GM21737 (cell line): ENCODE data around the gene E2F1.
"Not testable (repeated sequence)": the region's sequence is repeated elsewhere in the genome, so short reads cannot be mapped to it uniquely, and the experiment has no call there.

Source experiments
- ATAC-seq: cut with Tn5 transposase; IDR thresholded peaks from one replicate; pipeline ENCODE4 v1.9.1; 2021; ENCODE audit warnings: mild to moderate bottlenecking, moderate library complexity; ENCODE audit not compliant: unreplicated experiment

Gene E2F1

DNA sequence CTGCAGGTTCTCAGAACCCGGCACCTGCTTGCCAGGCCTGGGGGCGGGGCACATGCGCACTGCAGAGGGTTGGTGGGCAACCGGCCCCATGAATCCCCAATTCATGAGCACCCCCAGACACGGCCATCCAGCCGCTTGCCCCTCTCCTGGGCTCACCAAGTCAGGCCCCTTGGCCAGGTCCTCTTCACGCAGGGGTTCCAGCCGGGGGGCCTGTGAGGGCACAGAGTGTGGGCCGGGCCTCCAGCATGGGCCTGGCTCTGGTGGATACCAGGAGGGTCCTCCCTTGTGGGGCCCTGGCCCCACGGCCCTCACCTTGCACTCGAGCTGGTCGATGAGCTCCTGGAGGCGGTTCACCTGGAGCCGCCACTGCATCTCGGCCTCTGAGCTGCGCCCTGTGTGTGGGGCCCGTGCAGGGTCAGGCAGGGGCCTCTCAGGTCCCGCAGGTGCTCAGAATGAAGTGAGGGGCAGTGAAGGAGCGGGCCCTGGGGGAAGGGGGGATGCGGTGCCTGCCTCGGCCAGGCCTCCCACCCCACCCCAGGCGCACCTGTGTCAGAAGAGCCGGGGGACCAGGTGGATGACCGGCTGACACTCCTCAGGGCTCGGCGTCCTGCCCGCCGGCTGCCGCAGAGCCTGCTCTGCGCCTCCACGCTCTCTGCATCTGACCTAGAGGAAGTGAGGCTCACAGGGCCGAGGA is 26.7 kb downstream of the E2F1 start:
- ATAC-seq: no peak

DNA sequence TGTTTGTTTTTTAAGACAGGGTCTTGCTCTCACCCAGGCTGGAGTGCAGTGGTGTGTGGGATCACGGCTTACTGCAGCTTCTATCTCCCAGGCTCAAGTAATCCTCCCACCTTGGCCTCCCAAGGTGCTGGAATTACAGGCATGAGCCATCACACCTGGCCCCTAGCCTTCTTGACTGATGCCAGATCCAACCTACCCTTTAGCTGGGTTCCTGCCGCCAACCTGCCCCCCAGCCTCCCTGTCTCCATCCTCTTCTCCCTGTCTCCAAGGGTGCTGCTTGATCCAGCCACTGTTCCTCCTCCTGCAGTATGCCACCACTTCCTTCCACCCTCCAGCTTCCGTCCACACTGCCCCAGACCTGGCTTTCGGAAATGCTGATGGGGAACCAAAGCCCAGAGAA is 27.3 kb downstream of the E2F1 start:
- ATAC-seq: no peak

DNA sequence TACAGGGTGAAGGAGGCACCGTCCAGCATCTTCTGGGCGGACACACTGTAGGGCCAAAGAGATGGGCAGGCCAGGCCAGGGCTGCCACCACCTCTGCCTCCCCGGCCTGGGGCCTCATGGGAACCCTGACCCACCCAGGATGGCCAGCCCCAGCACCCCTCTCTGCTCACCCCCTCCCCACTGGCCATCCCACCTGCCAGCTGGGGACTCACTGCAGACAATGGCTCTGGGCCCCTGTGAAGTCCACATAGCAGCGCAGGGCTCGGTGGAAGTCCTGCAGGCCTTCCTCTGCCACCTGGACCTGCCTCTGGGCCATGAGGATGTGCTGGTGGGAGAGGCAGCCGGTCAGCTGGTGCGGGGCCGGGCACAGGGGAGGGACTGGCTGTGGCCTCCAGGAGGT is 27.7 kb downstream of the E2F1 start:
- ATAC-seq: no peak

DNA sequence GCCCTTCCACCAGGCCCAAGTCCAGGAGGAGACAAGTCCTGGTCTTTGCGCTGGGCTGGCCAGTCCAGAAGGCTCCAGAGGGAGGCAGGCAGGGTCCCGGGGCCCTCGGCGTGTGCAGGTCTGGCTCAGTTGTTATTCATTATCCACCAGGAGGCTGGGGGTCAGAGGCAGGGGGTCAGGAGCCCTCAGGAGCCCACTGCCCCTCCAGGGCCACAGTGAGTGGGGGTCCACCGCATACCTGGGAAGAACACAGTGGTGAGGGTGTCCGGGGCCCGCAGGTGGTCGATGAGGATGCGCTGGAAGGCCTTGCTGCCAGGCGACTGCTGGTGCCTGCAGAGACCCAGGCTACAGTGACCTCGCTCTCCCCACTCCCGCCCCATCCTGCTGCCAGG is 28.5 kb downstream of the E2F1 start:
- no peak for ATAC-seq

DNA sequence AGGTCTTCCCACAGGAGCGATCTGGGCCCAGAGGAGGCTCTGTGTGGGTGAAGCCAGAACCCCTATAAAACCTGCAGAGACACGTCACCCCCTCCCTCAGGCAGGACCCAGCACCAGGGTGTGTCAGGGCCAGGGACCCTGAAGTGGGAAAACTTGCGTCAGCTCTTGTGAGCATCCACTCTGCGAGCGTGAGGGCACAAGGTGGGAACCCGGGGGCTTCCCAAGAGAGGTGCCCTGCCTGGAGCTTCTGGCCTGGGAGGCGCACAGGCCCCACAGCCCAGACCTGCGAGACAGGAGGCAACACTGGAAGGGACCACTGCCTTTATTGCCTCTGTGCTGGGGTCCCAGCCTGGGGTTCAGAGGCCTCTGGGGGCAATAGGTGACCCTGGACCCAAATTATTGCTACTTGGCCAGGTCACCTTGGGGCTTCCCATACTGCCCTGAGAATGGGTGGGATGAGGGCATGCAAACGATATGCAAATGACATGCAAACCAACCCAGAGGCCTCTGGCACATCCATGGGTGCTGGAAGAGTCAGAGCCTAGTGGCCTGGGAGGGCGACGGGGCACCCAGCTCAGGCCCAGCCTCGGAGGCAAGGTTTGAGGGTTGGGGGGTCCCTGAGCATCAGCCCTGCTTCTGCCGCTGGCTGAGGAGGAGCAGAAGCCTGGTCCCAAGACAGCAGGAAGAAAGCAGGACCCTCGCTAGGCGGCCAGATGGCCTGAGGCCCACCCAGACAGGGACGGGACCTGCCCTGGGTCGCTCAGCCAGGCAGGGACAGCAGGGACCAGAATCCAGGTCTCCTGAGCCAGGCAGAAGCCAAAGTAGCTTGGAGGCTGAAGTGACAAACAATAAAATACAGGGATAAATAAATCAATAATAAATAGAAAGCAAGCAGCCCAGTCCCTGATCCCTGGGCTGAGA is 29.1 kb downstream of the E2F1 start:
- no peak for ATAC-seq

DNA sequence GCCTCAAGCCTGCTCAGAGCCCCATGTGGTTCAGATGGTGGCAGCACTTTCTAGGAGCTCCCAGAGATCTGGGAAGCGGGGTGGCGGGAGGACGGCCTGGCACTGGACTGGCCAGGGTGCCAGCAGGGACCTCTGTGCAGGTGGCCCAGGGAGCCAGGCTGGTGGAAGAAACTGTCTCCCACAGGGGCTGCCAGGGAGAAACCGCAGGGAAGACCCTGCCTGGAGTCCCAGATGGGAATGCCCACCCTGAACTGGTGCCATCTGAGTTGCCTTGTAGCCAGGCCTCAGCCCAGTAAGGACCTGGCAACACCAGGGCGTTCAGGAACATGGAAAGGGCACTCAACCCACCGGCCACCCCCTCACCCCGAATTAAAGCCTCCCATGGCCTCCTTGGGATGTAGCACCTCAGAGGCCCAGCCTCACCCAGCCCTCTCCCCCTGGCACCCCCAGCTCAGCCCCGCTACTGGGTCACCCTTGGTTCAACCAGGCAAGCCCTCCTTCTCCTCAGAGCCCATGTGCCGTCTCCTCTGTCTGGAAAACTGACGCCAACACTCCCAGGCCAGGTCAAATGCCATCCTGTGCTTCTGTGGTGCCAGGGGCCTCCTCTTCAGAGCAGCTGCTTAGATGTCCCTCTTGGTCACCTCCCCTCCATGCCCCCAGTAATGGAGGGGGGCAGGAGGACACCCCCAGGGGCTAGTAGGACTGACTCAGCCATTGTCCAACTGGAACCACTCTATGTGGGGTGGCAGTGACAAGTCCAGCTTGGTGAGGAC is 30.0 kb downstream of the E2F1 start:
- no peak for ATAC-seq

DNA sequence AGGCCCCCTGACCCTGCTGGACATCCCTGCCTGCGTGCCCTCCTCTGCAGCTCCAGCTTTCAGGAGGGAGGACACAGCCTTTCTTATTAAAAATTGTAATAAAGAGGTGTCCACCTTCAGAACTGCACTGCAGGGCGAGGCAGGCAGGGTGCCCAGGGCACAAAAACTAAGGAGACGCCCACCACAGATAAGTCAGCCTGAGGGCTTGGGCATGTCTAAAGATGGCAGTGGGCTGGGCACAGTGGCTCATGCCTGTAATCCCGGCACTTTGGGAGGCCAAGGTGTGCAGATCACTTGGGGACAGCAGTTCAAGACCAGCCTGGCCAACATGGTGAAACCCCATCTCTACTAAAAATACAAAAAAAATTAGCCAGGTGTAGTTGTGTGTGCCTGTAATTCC is 31.0 kb downstream of the E2F1 start:
- no peak for ATAC-seq

DNA sequence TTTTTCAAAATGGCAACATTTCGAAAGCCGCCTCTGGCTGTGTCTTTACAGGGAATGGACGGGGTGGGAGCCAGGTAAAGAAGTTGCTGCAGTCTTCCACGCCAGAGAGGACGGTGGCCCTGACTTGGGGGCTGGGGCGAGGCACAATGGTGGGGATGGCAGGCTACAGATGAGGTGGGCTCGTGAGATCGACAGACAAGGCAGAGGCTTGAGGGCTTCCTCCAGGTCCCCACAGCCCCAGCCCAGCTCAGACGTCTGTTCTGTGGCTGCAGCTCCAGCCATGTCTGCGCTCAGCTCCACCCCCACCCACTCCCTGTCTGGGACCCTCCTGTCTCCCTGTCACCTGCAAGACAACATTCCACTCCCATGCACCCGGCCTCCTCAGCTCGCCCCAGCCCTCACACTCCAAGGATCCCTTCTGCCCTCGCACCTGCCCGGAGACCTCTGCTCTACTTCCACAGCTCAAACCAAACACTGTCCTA is 31.5 kb downstream of the E2F1 start:
- ATAC-seq: no peak

DNA sequence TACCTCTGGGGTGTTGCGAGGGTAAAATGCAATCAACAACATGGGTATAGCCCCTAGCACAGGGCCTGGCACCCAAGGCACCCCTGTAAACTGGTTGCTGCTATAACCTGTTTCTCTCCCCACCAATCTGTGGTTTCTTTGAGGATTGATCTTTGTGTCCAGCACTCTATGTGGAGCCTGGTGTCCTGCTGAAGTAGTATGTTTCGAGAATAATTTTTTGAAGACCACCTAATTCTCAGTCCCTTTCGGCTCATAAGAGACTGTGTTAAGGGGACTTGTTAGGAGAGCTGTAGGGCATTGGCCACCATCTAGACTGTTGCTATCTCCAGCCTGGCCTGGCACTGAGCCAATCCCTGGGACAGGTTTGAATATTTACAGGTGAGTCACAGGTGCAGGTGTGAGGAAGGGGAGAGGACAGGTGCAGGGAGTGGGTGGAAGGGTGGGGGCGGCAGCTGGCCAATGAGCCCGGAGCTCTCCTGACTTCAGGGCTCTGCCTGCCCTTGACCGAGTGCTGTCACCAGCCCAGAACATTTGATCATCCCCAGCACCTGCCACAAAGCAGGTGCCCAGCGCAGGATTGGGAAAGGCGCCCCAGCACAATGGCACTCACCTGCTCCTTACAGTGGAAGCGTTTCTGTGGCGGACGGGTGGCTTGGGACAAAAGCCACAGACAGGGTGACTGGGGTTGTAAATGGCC is 32.1 kb downstream of the E2F1 start:
- no peak for ATAC-seq

DNA sequence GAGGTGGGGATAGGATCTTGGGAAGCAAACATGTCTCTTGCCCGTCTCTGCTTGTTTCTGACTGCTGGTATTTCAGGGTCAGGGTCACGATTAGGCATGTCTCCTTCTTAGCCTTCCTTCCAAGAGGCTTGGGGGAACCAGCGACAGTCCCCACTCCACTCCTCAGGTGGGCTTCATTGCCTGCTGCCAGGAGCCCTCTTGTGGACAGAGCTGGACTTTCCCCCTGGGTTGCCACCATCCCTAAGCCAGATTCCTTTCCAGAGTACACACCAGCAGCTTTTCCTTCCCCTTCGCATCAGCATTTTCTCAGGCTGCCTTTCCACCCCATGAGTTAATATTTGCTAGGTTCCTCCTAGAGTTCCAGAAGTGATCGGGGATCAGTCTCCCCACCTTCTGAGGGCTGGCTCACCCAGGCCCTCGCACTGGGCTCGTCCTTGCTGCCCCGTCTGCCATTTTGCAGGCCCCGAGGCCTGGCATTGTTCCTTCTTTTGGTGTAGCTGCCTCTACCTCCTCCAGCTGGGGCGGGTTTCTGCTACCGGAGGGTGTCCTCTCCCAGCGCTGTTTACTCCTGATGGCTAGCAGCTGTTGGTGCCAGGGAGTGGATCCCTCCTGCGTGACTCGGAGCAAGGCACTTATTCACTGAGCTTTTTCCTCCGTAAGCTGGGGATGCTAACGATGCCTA is 32.8 kb downstream of the E2F1 start:
- no peak for ATAC-seq

DNA sequence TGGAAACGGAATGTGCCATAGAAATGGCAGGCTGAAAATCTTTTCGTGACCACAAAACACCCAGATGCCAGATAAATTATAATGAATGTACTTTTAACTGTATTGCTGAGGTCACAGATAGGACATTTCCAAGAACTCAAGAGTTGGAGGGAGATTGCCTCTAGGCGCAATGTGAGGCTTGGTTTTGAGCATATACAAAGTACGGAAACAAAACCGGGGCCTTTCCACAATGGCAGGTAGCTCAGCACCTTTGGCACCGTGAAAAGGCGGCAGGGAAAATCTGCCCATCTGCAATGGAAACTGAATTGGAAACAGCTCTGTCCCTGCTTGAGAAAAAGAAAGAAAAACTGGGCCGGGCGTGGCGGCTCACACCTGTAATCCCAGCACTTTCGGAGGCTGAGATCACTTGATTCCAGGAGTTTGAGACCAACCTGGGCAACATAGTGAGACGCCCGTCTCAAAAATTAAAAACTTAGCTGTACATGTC is 34.6 kb downstream of the E2F1 start:
- no peak for ATAC-seq

DNA sequence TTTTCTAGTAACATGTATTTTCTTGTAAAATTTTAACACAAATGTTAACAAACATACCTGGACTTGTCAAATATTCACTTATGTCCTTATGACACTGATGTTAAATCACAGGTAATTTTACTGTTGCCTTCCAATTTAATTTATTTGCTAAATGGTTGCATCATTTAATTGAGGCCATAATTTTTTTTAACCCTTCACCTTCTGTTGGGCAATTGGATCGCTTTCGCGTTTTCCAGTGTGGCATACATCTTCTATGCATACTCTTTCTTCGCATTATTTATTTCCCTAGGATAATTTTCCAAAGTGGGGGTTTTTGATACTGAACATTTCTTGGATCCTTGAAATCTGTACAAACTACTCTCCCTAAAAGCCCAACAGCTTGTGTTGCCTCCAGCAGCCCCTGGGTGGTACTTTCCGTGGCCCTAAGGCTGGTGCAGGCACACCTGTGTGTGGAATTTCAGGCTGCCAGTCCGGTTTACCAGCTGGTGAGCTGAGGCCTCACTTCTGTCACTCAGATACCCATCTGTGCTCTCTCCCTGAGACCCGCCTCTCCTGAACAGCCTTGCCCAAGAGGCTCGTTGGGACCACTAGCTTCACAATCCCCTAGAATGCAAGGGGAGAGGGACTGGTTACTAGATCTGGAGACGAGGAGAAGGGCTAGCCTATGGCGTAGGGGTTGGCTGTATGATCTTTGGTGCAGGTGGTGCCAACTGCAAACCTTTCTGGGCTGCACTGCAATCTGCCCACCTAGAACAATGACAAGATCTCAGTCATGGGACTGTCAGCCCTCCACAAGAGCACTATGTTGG is 35.2 kb downstream of the E2F1 start:
- no peak for ATAC-seq

DNA sequence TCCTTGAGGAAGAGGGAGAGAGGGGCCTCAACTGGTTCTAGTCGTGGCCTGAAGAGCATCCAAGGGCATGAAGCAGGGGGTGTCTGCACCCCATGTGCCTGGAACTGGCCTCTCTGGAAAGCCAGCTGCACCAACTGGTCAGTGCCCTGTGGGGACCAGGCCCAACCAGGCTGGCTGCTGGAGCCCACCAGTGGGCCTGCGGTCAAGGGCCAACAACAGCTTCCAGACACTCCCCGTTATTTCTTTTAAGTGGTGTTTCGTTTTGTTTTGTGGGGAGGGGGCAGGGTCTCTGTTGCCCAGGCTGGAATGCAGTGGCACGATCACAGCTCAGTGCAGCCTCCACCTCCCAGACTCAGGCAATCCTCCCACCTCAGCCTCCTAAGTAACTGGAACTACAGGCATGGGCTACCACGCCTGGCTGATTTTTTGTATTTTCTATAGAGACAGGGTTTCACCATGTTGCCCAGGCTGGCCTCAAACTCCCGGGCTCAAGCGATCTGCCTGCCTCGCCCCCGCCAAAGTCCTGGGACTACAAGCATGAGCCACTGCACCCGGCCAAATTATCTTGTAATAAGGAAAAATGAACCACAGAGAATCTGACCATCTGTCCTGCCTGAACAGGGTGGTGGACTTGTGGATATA is 36.0 kb downstream of the E2F1 start:
- ATAC-seq: no peak

DNA sequence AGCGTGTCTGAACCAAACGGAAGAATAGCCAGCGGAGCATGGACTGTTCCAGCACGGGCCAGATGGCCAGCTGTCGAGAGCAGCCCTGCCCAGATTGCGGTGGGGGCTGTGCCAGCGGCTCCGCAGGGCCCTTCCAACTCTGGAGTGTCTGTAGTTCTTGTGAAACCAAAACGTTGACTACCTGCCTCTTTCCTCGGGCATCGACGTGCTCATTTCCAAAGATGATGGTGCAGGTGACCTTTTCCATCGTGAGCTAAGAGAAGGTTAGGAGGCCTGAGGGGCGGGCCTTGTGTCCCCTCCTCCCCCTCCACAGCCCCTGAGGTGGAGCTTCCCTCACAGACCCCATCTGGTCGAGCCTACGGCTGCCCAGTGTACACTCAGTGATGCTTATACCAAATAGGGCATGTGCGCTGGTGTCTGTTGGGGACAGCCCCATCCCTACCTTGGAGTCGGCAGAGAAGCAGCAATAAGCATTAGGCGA is 36.9 kb downstream of the E2F1 start:
- ATAC-seq: no peak

DNA sequence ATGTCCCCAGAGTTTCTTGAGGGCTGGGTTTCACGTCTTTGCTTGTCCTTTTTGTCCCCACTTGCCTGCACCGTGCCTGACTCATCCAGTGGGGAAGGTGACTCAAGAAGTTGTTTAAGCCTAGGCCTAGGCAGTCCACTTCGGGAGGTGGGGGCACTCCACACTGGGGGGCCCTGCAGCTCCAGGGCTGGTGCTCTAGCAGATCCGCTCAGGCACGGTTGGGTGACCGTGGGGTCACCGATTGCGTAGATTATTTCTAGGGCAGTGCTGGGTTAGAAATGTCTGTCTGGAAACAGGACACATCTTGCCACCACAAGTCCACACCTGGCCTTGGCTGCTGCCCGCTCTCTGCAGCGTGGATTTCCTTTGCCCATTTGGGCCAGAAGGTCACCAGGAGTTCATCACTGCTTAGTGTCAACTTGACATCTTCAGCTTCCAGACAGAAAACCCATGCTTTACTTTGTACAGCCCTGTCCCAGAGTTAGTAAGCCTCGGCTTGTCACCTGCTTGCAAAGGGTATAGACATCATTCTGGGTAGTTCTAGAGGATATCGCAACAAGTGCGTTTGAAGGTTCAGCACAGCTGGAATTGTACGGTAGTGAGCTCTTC is 37.7 kb downstream of the E2F1 start:
- ATAC-seq: no peak

DNA sequence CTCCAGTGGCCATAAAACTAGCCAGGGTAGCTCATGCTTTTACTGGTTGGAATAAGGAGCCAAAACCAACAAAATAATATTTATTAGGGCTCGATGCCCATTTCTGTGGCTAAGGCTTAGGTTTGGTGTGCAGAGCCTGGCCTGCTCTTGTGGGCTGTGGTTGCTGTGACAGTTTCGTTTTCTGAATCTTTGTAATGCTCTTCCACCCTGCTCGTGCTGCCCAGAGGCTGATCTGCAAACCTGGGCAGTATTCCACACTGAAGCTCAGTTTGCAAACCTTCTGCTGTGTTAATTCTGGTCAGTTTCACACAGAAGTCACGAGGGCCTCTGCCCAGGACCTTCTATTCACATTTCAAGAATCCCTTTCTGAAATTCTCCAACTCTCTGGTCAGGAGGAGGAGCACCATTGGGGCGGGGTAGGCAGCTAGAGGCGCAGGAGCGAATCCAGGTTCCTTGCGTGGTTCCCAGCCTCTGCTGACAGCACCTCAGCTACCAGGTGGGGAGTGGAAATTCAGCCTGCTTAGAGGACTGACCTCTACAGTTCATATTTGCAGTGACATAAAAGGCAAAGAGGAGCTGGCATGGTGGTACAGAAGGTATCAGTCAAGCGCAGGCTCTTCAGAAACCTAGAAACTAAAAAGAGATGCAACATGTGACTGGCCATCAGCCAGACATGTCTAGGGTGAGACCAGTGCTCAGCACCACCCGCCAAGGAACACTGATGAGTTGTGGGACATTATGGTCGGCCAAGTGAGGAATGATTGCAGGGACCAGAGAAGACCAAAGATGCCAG is 38.4 kb downstream of the E2F1 start:
- no peak for ATAC-seq

DNA sequence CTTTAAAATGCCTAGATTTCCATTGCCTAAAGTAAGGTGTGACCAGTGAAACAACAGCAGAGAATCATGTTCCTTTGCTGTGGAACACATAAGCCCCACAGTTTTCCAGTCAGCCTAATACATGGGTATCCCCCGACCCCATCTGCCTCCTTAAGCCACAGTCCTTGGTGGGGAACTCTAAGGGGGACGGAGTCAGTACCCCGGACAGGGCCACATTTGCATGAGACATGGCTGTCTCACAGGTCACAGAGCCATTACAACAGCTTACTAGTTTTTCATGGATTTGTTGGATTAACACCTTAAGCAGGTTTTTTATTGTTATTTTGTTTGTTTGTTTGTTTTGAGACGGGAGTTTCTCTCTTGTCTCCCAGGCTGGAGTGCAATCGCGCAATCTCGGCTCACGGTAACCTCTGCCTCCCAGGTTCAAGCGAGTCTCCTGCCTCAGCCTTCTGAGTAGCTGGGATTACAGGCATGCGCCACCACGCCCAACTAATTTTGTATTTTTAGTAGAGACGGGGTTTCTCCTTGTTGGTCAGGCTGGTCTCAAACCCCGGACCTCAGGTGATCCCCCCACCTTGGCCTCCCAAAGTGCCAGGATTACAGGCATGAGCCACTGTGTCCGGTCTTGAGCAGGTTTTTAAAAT is 39.1 kb downstream of the E2F1 start:
- not testable (repeated sequence) for ATAC-seq
